K562 (cell line): ENCODE results near the gene CCKAR. TPM values are rescaled to one million over a fixed set of nuclear protein-coding genes. Genes with fewer than 3 reads are reported as not detected.

Experiments used
- ATAC-seq: fragments of 200-7000 bp; cut with Tn5 transposase; 3 replicates; pipeline ENCODE4 v1.9.1; 2020; ENCODE audit warnings: moderate library complexity
- BruUV-seq: library from RNA; stranded (reverse); fragments of 400-500 nt; replicated peaks from 2 replicates; lab custom pipeline; 2021; lab: Mats Ljungman, UMichigan
- CTCF ChIA-PET: fragments of 300-600 bp; formaldehyde crosslinking; extraction: SDS; loops from one replicate; lab custom pipeline; 2021; ENCODE audit warnings: low intra/inter-chr PET ratio; lab: Yijun Ruan, JAX
- POLR2A ChIA-PET: fragments of 300-600, 350-650 bp; sonication (Branson Sonifier 250); formaldehyde crosslinking; extraction: SDS; loops from one replicate; lab custom pipeline; 2021; ENCODE audit warnings: antibody characterized with exemption, inconsistent platforms; lab: Yijun Ruan, JAX
- DNase-seq, 4 experiments: peaks; one replicate each; pipeline versions ENCODE4 v3.0.0 to v3.0.0-alpha.2; 2011 to 2018; ENCODE audit warnings: low spot score in 3 of 4, mixed read lengths in 3 of 4; ENCODE audit errors: extremely low read depth in 1 of 4
- FAIRE-seq: peaks from 2 replicates; lab custom pipeline; 2011; peaks lifted over from hg19 to GRCh38; lab: Jason Lieb, UNC
- H2AFZ ChIP-seq: 2 replicates; pipeline ENCODE4 v1.6.0; 2011; ENCODE audit warnings: low read depth, low read length, control low read depth, inconsistent platforms
- H3K27ac ChIP-seq: fragments of 200-600 bp; 3 replicates; pipeline ENCODE4 v1.8.0; 2011; ENCODE audit warnings: low read depth, mild to moderate bottlenecking, control low read depth, inconsistent platforms, low read length, moderate library complexity, mixed read lengths; ENCODE audit errors: extremely low read depth
- H3K27me3 ChIP-seq, 2 experiments: fragments of 300-600 bp in 1 of 2; 2 replicates in 1 of 2; 3 replicates in 1 of 2; pipeline versions ENCODE4 v1.6.0 to v1.8.0; 2011; ENCODE audit warnings: inconsistent platforms in 2 of 2, low read length in 2 of 2, mild to moderate bottlenecking in 1 of 2, mixed read lengths in 1 of 2, moderate library complexity in 1 of 2; ENCODE audit not compliant: control insufficient read depth in 2 of 2, insufficient read depth in 2 of 2
- H3K36me3 ChIP-seq: fragments of 300-600 bp; 3 replicates; pipeline ENCODE4 v1.8.0; 2011; ENCODE audit warnings: mild to moderate bottlenecking, low read length, inconsistent platforms; ENCODE audit not compliant: control insufficient read depth, insufficient read depth
- H3K4me1 ChIP-seq, 2 experiments: fragments of 200-600 bp in 1 of 2; replicated peaks in 1 of 2; 2 replicates in 1 of 2; 3 replicates in 1 of 2; pipeline versions ENCODE4 v1.5.1 to v1.8.0; 2011; ENCODE audit warnings: inconsistent platforms in 2 of 2, low read length in 2 of 2, mild to moderate bottlenecking in 1 of 2, mixed read lengths in 1 of 2, moderate library complexity in 1 of 2; ENCODE audit not compliant: control insufficient read depth in 2 of 2, insufficient read depth in 2 of 2
- H3K4me2 ChIP-seq: 2 replicates; pipeline ENCODE4 v1.6.1; 2011; ENCODE audit warnings: low read length, control low read depth, inconsistent platforms, mixed read lengths; ENCODE audit not compliant: insufficient read depth
- H3K4me3 ChIP-seq: fragments of 200-600 bp; sonication (generic), shearing (Covaris generic); 2 replicates; pipeline ENCODE4 v1.5.1; 2016; ENCODE audit warnings: control low read depth, inconsistent platforms
- H3K79me2 ChIP-seq: fragments of 200-600 bp; 3 replicates; pipeline ENCODE4 v1.8.0; 2011; ENCODE audit warnings: low read length, inconsistent platforms; ENCODE audit not compliant: control insufficient read depth, insufficient read depth
- H3K9ac ChIP-seq, 2 experiments: 2 replicates each; pipeline versions ENCODE4 v1.6.0 to v1.6.1; 2011; ENCODE audit warnings: low read depth in 2 of 2, low read length in 2 of 2, control low read depth in 1 of 2, inconsistent platforms in 1 of 2, mild to moderate bottlenecking in 1 of 2, mixed read lengths in 1 of 2; ENCODE audit not compliant: insufficient read depth in 1 of 2
- H3K9me1 ChIP-seq: one replicate; pipeline ENCODE4 v1.6.0; 2011; ENCODE audit warnings: inconsistent platforms, mild to moderate bottlenecking, low read length, moderate library complexity; ENCODE audit not compliant: control insufficient read depth, insufficient read depth
- H3K9me3 ChIP-seq: replicated peaks from 2 replicates; pipeline ENCODE4 v1.5.1; 2011; ENCODE audit warnings: low read depth, low read length, inconsistent platforms; ENCODE audit not compliant: control insufficient read depth, insufficient read depth
- H4K20me1 ChIP-seq: replicated peaks from 2 replicates; pipeline ENCODE4 v1.6.1; 2011; ENCODE audit warnings: low read length, inconsistent platforms, mixed read lengths; ENCODE audit not compliant: control insufficient read depth, insufficient read depth
- BCOR ChIP-seq: fragments of 450-650 bp; IDR thresholded peaks from 2 replicates; pipeline ENCODE4 v1.6.1; 2016
- RBM15 ChIP-seq: fragments of 200-400 bp; formaldehyde crosslinking; IDR thresholded peaks from 2 replicates; pipeline ENCODE4 v1.6.1; 2018; ENCODE audit warnings: mild to moderate bottlenecking, low read length, moderate library complexity; ENCODE audit not compliant: insufficient read depth
- SAFB ChIP-seq: fragments of 200-400 bp; formaldehyde crosslinking; IDR thresholded peaks from 2 replicates; pipeline ENCODE4 v1.6.1; 2017; ENCODE audit warnings: low read depth, low read length, borderline replicate concordance
- TCFL5 ChIP-seq: fragments of 250-450 bp; sonication (Bioruptor Pico); conservative IDR thresholded peaks from 2 replicates; pipeline ENCODE4 v1.6.1; 2021; ENCODE audit warnings: mild to moderate bottlenecking, moderate library complexity, matching md5 sums
- ZNF584 ChIP-seq: fragments of 200-800 bp; sonication (Bioruptor generic); IDR thresholded peaks from 2 replicates; pipeline ENCODE4 v1.6.1; 2016; ENCODE audit warnings: low read depth, mild to moderate bottlenecking, missing genetic modification characterization, missing compliant biosample characterization
- ZNF586 ChIP-seq: fragments of 450-650 bp; formaldehyde crosslinking; conservative IDR thresholded peaks from 2 replicates; pipeline ENCODE4 v1.4.0; 2020; ENCODE audit warnings: mild to moderate bottlenecking, moderate library complexity
- WGBS: fragments of 100-300 bp; shearing (Covaris generic); methylation state at CpG from one replicate; pipeline ENCODE4 v1.1.6; 2016; ENCODE audit warnings: low coverage, mixed read lengths; ENCODE audit not compliant: insufficient coverage; ENCODE audit errors: missing lambda C conversion rate; 5-methylcytosine and 5-hydroxymethylcytosine counted together
- in situ Hi-C: fragments of 300-500 bp; cut with MboI; formaldehyde crosslinking; loops from 4 replicates; pipeline ENCODE4 v1.15.0; 2018; ENCODE audit warnings: inconsistent platforms, mixed read lengths
- intact Hi-C: fragments of 100-400 bp; cut with micrococcal nuclease; formaldehyde crosslinking; loops from 2 replicates; pipeline ENCODE4 v1.14.2; 2022
- polyA plus RNA-seq, 8 experiments: library from polyadenylated mRNA; depleted of rRNA in 4 of 8; stranded (reverse) in 5 of 8; unstranded in 3 of 8; fragments of >200 nt; fragmentation: Nextera tagmentation in 2 of 8; fragmentation: Illumina TruSeq in 1 of 8; extraction: Ambion mirVana in 2 of 8; extraction: Trizol in 1 of 8; gene quantifications; 2 replicates each; pipeline versions ENCODE4 v1.2.1 to v1.2.3, GENCODE V29; 2011 to 2014; ENCODE audit warnings: inconsistent platforms in 1 of 8, missing spikeins in 1 of 8
- total RNA-seq, 7 experiments: library from RNA; depleted of rRNA in 6 of 7; stranded (reverse); fragments of >200 nt in 6 of 7; fragmentation: Illumina TruSeq in 2 of 7; extraction: Trizol in 2 of 7; gene quantifications; 2 replicates each; pipeline versions ENCODE4 v1.2.1 to v1.2.3, GENCODE V29; 2011 to 2021; ENCODE audit warnings: low replicate concordance in 1 of 7

CCKAR gene
- total and polyA plus RNA-seq, 9 of the 15 experiments (the other 6 are each of a cell fraction or from before 2014, with no cell fraction given), result not detected

- in situ Hi-C loops, result no loop called here
- Histone ChIP-seq H3K4me3 (no peak overlapping the region), H3K4me2 (no peak overlapping the region), H3K36me3 (no peaks in the 10 kb centered on the region), H3K9me3 (no peaks in the 10 kb centered on the region), H3K79me2 (no peaks in the 10 kb centered on the region), H3K27me3 (peaks cover 21 to 27% of the 10 kb centered on the region in 2 experiments; a peak in 4 of 5 replicates), H3K27ac (no peak overlapping the region), H3K9me1 (no peaks in the 10 kb centered on the region), H3K9ac (no peak overlapping the region), H2AFZ (no peak overlapping the region), H3K4me1 (peaks cover 0 to 5% of the 10 kb centered on the region in 2 experiments; a peak in 1 of 5 replicates), H4K20me1 (no peaks in the 10 kb centered on the region)
- TF ChIP-seq BCOR, result no peak
- no peak for TF ChIP-seq ZNF584
- TF ChIP-seq RBM15, result no peak
- TF ChIP-seq TCFL5 (CRISPR knock-in tag), result no peak
- TF ChIP-seq ZNF586 (CRISPR knock-in tag), result no peak
- no peak for TF ChIP-seq SAFB
- ATAC-seq (no peak), DNase-seq (no peak), FAIRE-seq (no peak)
- no TSS peak for BruUV-seq
- ChIA-PET CTCF (no interaction called here), POLR2A (interaction anchor here (1.8 kb wide), 1 partner anchor 9 kb away, joined by 4 read pairs; no protein-coding TSS in a partner anchor)
- WGBS, result 0% methylated on average over 3 of the region's 3 CpGs
- intact Hi-C loops, result no loop called here
Measured at GRCh38 chr4:26525136-26525770, 35.0 kb upstream of the CCKAR start.
